GM12878 (cell line): ENCODE results near the gene SLC15A1. TPM values are rescaled to one million over a fixed set of nuclear protein-coding genes. Genes with fewer than 3 reads are reported as not detected.

Source experiments
- ATAC-seq: fragments of 200-7000 bp; cut with Tn5 transposase; 3 replicates; pipeline ENCODE4 v1.9.1; 2020; ENCODE audit warnings: mild to moderate bottlenecking, moderate library complexity
- BruUV-seq: library from RNA; stranded (reverse); fragments of 400-500 nt; replicated peaks from 2 replicates; lab custom pipeline; 2021; lab: Mats Ljungman, UMichigan
- CTCF ChIA-PET: fragments of 300-600 bp; sonication (Branson Sonifier 250); formaldehyde crosslinking; extraction: SDS; loops from one replicate; lab custom pipeline; 2021; ENCODE audit warnings: inconsistent platforms; lab: Yijun Ruan, JAX
- POLR2A ChIA-PET: fragments of 350-600 bp; formaldehyde crosslinking; extraction: SDS; loops from one replicate; lab custom pipeline; 2021; ENCODE audit warnings: inconsistent platforms; lab: Charles Lee
- RAD21 ChIA-PET: fragments of 300-600 bp; sonication (Branson Sonifier 250); formaldehyde crosslinking; loops from one replicate; lab custom pipeline; 2023; ENCODE audit warnings: antibody characterized with exemption; ENCODE audit not compliant: unreplicated experiment; lab: Charles Lee
- SMC1A ChIA-PET: fragments of 300-600 bp; sonication (Branson Sonifier 250); formaldehyde crosslinking; loops from one replicate; lab custom pipeline; 2023; ENCODE audit not compliant: unreplicated experiment, uncharacterized antibody; lab: Charles Lee
- DNase-seq: peaks from one replicate; pipeline ENCODE4 v3.0.0-alpha.2; 2011; ENCODE audit warnings: low read depth, low spot score
- FAIRE-seq: peaks from 3 replicates; lab custom pipeline; 2011; peaks lifted over from hg19 to GRCh38; lab: Jason Lieb, UNC
- H2AFZ ChIP-seq: 2 replicates; pipeline ENCODE4 v1.6.0; 2011; ENCODE audit warnings: low read depth, low read length, control low read depth; ENCODE audit not compliant: control insufficient read depth
- H3K27ac ChIP-seq: 2 replicates; pipeline ENCODE4 v1.5.1; 2011; ENCODE audit warnings: control low read depth; ENCODE audit not compliant: control insufficient read depth, insufficient read depth
- H3K27me3 ChIP-seq, 2 experiments: replicated peaks in 1 of 2; 2 replicates each; pipeline versions ENCODE4 v1.6.0 to v1.6.1; 2011; ENCODE audit warnings: low read length in 1 of 2; ENCODE audit not compliant: control insufficient read depth in 2 of 2, insufficient read depth in 2 of 2
- H3K36me3 ChIP-seq, 2 experiments: 2 replicates each; pipeline ENCODE4 v1.5.1; 2011; ENCODE audit warnings: low read length in 1 of 2; ENCODE audit not compliant: control insufficient read depth in 2 of 2, insufficient read depth in 2 of 2
- H3K4me1 ChIP-seq: 2 replicates; pipeline ENCODE4 v1.6.1; 2011; ENCODE audit warnings: mild to moderate bottlenecking, low read length, moderate library complexity, mixed read lengths; ENCODE audit not compliant: control insufficient read depth, insufficient read depth
- H3K4me2 ChIP-seq: 2 replicates; pipeline ENCODE4 v1.6.0; 2011; ENCODE audit warnings: control low read depth; ENCODE audit not compliant: control insufficient read depth, insufficient read depth
- H3K4me3 ChIP-seq: fragments of 200-600 bp; sonication (generic); 2 replicates; pipeline ENCODE4 v1.5.1; 2016
- H3K79me2 ChIP-seq: 2 replicates; pipeline ENCODE4 v1.6.0; 2011; ENCODE audit warnings: low read length; ENCODE audit not compliant: control insufficient read depth, insufficient read depth
- H3K9ac ChIP-seq: 2 replicates; pipeline ENCODE4 v1.8.0; 2011; ENCODE audit warnings: low read length, control low read depth, mixed read lengths; ENCODE audit not compliant: control insufficient read depth, insufficient read depth
- H3K9me3 ChIP-seq: replicated peaks from 3 replicates; pipeline ENCODE4 v1.5.1; 2011; ENCODE audit warnings: mild to moderate bottlenecking, low read length; ENCODE audit not compliant: control insufficient read depth, insufficient read depth
- H4K20me1 ChIP-seq: 2 replicates; pipeline ENCODE4 v1.6.0; 2011; ENCODE audit not compliant: control insufficient read depth, insufficient read depth
- BCLAF1 ChIP-seq: fragments of 450-650 bp; IDR thresholded peaks from 2 replicates; pipeline ENCODE4 v1.6.1; 2017; ENCODE audit warnings: antibody characterized with exemption, mild to moderate bottlenecking, moderate library complexity
- CHD1 ChIP-seq: IDR thresholded peaks from 2 replicates; pipeline ENCODE4 v1.6.1; 2012; ENCODE audit warnings: low read depth, low read length, improper control_type of control experiment
- CHD4 ChIP-seq: fragments of 200-600 bp; sonication (generic); IDR thresholded peaks from 2 replicates; pipeline ENCODE4 v1.6.1; 2016; ENCODE audit warnings: mild to moderate bottlenecking
- CUX1 ChIP-seq: IDR thresholded peaks from 2 replicates; pipeline ENCODE4 v1.6.1; 2012; ENCODE audit warnings: improper control_type of control experiment, low read depth, low read length; ENCODE audit not compliant: insufficient replicate concordance
- EGR1 ChIP-seq, 2 experiments: IDR thresholded peaks; 1 replicate in 1 of 2; 2 replicates in 1 of 2; pipeline ENCODE4 v1.6.1; 2011 to 2012; ENCODE audit warnings: low read depth in 2 of 2, low read length in 2 of 2, borderline replicate concordance in 1 of 2, mild to moderate bottlenecking in 1 of 2, moderate library complexity in 1 of 2
- ETV6 ChIP-seq, 2 experiments: fragments of 450-650 bp in 1 of 2; IDR thresholded peaks in 1 of 2; conservative IDR thresholded peaks in 1 of 2; 2 replicates each; pipeline ENCODE4 v1.6.1; 2014; ENCODE audit warnings: antibody characterized with exemption in 1 of 2, borderline replicate concordance in 1 of 2, low read depth in 1 of 2, mild to moderate bottlenecking in 1 of 2, moderate library complexity in 1 of 2
- KDM1A ChIP-seq: fragments of 200-600 bp; sonication (generic); IDR thresholded peaks from 2 replicates; pipeline ENCODE4 v1.6.1; 2016; ENCODE audit warnings: borderline replicate concordance
- KLF5 ChIP-seq: fragments of 450-650 bp; IDR thresholded peaks from 2 replicates; pipeline ENCODE4 v1.6.1; 2014; ENCODE audit warnings: mild to moderate bottlenecking; ENCODE audit not compliant: partially characterized antibody
- POLR2A ChIP-seq: IDR thresholded peaks from 2 replicates; pipeline ENCODE4 v1.6.1; 2011; ENCODE audit warnings: low read depth, mild to moderate bottlenecking, low read length
- POLR2AphosphoS5 ChIP-seq: IDR thresholded peaks from 2 replicates; pipeline ENCODE4 v1.6.1; 2011; ENCODE audit warnings: mild to moderate bottlenecking, low read length, inconsistent platforms
- RFX5 ChIP-seq: IDR thresholded peaks from 2 replicates; pipeline ENCODE4 v1.6.1; 2011; ENCODE audit warnings: low read depth, low read length, improper control_type of control experiment
- RUNX3 ChIP-seq: IDR thresholded peaks from 2 replicates; pipeline ENCODE4 v1.6.1; 2012; ENCODE audit warnings: low read length, inconsistent platforms
- ZBTB4 ChIP-seq: fragments of 450-650 bp; formaldehyde crosslinking; IDR thresholded peaks from 2 replicates; pipeline ENCODE4 v1.4.0; 2022; ENCODE audit warnings: mild to moderate bottlenecking, moderate library complexity
- ZNF217 ChIP-seq: fragments of 450-650 bp; IDR thresholded peaks from 2 replicates; pipeline ENCODE4 v1.6.1; 2017; ENCODE audit warnings: antibody characterized with exemption, mild to moderate bottlenecking
- WGBS: methylation state at CpG from one replicate; pipeline ENCODE4 v1.1.6; 2016; ENCODE audit warnings: low lambda C conversion rate; ENCODE audit not compliant: insufficient replicate concordance, insufficient coverage; ENCODE audit errors: missing lambda C conversion rate; 5-methylcytosine and 5-hydroxymethylcytosine counted together
- in situ Hi-C: fragments of 300-500 bp; cut with MboI; formaldehyde crosslinking; loops from 9 replicates; pipeline ENCODE4 v1.14.3; 2018; ENCODE audit warnings: mixed read lengths
- intact Hi-C: fragments of 100-400 bp; cut with micrococcal nuclease; formaldehyde crosslinking; loops from one replicate; pipeline ENCODE4 v1.14.2; 2022; ENCODE audit not compliant: unreplicated experiment
- polyA plus RNA-seq, 11 experiments: library from polyadenylated mRNA; depleted of rRNA in 4 of 11; unstranded in 6 of 11; stranded (reverse) in 5 of 11; fragments of >200 nt; fragmentation: Nextera tagmentation in 4 of 11; fragmentation: Illumina TruSeq in 1 of 11; extraction: Ambion mirVana in 4 of 11; extraction: Trizol in 1 of 11; gene quantifications; 1 replicate in 1 of 11; 2 replicates in 10 of 11; pipeline versions ENCODE4 v1.2.1 to v1.2.3, GENCODE V29; 2011 to 2016; ENCODE audit warnings: inconsistent platforms in 2 of 11, missing spikeins in 2 of 11, low read depth in 1 of 11
- total RNA-seq, 4 experiments: library from RNA; depleted of rRNA in 3 of 4; stranded (reverse); fragments of >200 nt in 3 of 4; fragmentation: Illumina TruSeq in 1 of 4; extraction: Trizol in 1 of 4; gene quantifications; 2 replicates each; pipeline versions ENCODE4 v1.2.1 to v1.2.3, GENCODE V29; 2013 to 2021

The SLC15A1 gene
- total and polyA plus RNA-seq, 10 of the 15 experiments (the other 5 are each of a cell fraction or from before 2014, with no cell fraction given): not detected

GRCh38 chr13:98668155-98668554, 84.3 kb downstream of the SLC15A1 start:
- DNase-seq (no peak), ATAC-seq (no peak), FAIRE-seq (no peak)
- no peaks in the 10 kb centered on the region for H3K36me3 ChIP-seq
- ChIA-PET SMC1A (interaction anchor here (0.8 kb wide), 1 partner anchor 175 kb away, joined by 3 read pairs; no protein-coding TSS in a partner anchor), RAD21 (interaction anchor here (1.0 to 1.5 kb wide), 3 partner anchors 172 to 645 kb away, joined by 3 to 4 read pairs (median 3); no protein-coding TSS in a partner anchor), CTCF (interaction anchor here (1.0 to 1.6 kb wide), 2 partner anchors 14 to 223 kb away, joined by 4 to 8 read pairs; no protein-coding TSS in a partner anchor), POLR2A (no interaction called here)
- no peaks in the 10 kb centered on the region for H4K20me1 ChIP-seq
- no peaks in the 10 kb centered on the region for H3K9me3 ChIP-seq
- BruUV-seq: no TSS peak
- no peaks in the 10 kb centered on the region for H3K79me2 ChIP-seq
- in situ Hi-C loops: no loop called here
- H3K4me2 ChIP-seq: no peak overlapping the region
- H3K9ac ChIP-seq: no peak overlapping the region
- no peaks in the 10 kb centered on the region for H3K27me3 ChIP-seq
- 71% methylated on average over 4 of the region's 4 CpGs for WGBS
- intact Hi-C loops: no loop called here
- H3K4me1 ChIP-seq: no peaks in the 10 kb centered on the region
- no peak overlapping the region for H3K4me3 ChIP-seq
- no peak overlapping the region for H3K27ac ChIP-seq
- H2AFZ ChIP-seq: no peak overlapping the region
- TF ChIP-seq ZBTB4 (CRISPR knock-in tag): no peak
- TF ChIP-seq CUX1: no peak
- no peak for TF ChIP-seq CHD1
- TF ChIP-seq POLR2A: no peak
- TF ChIP-seq CHD4: no peak
- no peak for TF ChIP-seq EGR1 (IDR thresholded peaks at IDR 0.05; ENCODE audit: borderline replicate concordance in 1 of 2, low read depth in 2 of 2, low read length in 2 of 2)
- TF ChIP-seq POLR2AphosphoS5: no peak
- TF ChIP-seq KDM1A: no peak
- no peak for TF ChIP-seq BCLAF1
- TF ChIP-seq RFX5: no peak
- no peak for TF ChIP-seq ETV6 (conservative IDR thresholded peaks at IDR 0.05 in 1 of 2, IDR thresholded peaks at IDR 0.05 in 1 of 2; ENCODE audit: borderline replicate concordance in 1 of 2, low read depth in 1 of 2)
- no peak for TF ChIP-seq ZNF217
- no peak for TF ChIP-seq RUNX3
- no peak for TF ChIP-seq KLF5
